ENCODE measurements around the gene HPN.

Gene HPN

GRCh38 chr19:35112995-35113688 is 71.6 kb downstream of the HPN start:
- Histone ChIP-seq H3K27ac (ENCODE audit: low read depth, low read length) (no peak overlapping the region), H3K27me3 (ENCODE audit: control insufficient read depth, low read length) (no peaks in the 10 kb centered on the region; the same call in 1 of the 2 replicates), H3K4me1 (ENCODE audit: control insufficient read depth, low read length) (peaks cover 5% of the 10 kb centered on the region), H3K9me2 (replicated peaks; ENCODE audit: control insufficient read depth, low read length) (no peaks in the 10 kb centered on the region), H3K4me2 (ENCODE audit: low read length) (no peak overlapping the region), H3K9me3 (ENCODE audit: control insufficient read depth, insufficient read depth, low read length) (no peaks in the 10 kb centered on the region), H3K36me3 (ENCODE audit: control insufficient read depth, low read length) (no peaks in the 10 kb centered on the region), H4K20me1 (ENCODE audit: control insufficient read depth, insufficient read depth, low read depth, low read length) (no peaks in the 10 kb centered on the region), H3F3A (ENCODE audit: control insufficient read depth, insufficient read depth) (no peaks in the 10 kb centered on the region), H3K4me3 (ENCODE audit: low read length) (no peak overlapping the region), H3K79me2 (ENCODE audit: control insufficient read depth, low read length) (no peaks in the 10 kb centered on the region)
- no peak for TF ChIP-seq CTCF (IDR thresholded peaks at IDR 0.05; ENCODE audit: low read depth, low read length, poor library complexity, severe bottlenecking)
- no peak for TF ChIP-seq EZH2phosphoT487 (IDR thresholded peaks at IDR 0.05; ENCODE audit: borderline replicate concordance, low read length)

GRCh38 chr19:35114353-35115176 is 73.0 kb downstream of the HPN start:
- Histone ChIP-seq H3F3A (ENCODE audit: control insufficient read depth, insufficient read depth) (no peaks in the 10 kb centered on the region), H3K36me3 (ENCODE audit: control insufficient read depth, low read length) (no peaks in the 10 kb centered on the region), H3K4me3 (ENCODE audit: low read length) (peak overlapping the region; percentile 32; the same call in 1 of the 2 replicates), H3K4me1 (ENCODE audit: control insufficient read depth, low read length) (peaks cover 5% of the 10 kb centered on the region), H3K9me3 (ENCODE audit: control insufficient read depth, insufficient read depth, low read length) (no peaks in the 10 kb centered on the region), H3K27ac (ENCODE audit: low read depth, low read length) (no peak overlapping the region), H3K79me2 (ENCODE audit: control insufficient read depth, low read length) (no peaks in the 10 kb centered on the region), H3K27me3 (ENCODE audit: control insufficient read depth, low read length) (no peaks in the 10 kb centered on the region; the same call in 1 of the 2 replicates), H3K9me2 (replicated peaks; ENCODE audit: control insufficient read depth, low read length) (no peaks in the 10 kb centered on the region), H3K4me2 (ENCODE audit: low read length) (peak overlapping the region; percentile 56), H4K20me1 (ENCODE audit: control insufficient read depth, insufficient read depth, low read depth, low read length) (no peaks in the 10 kb centered on the region)
- peak; percentile 98 for TF ChIP-seq CTCF (IDR thresholded peaks at IDR 0.05; ENCODE audit: low read depth, low read length, poor library complexity, severe bottlenecking)
- no peak for TF ChIP-seq EZH2phosphoT487 (IDR thresholded peaks at IDR 0.05; ENCODE audit: borderline replicate concordance, low read length)

GRCh38 chr19:35115177-35115951 is 73.8 kb downstream of the HPN start, which contains the start of gene FXYD3:
Gene FXYD3, plus strand, starts transcription at chr19:35115823. Its CDS starts 3,554 bp downstream, at chr19:35119377.
- Histone ChIP-seq H3K4me3 (ENCODE audit: low read length) (peak within 1 kb of the TSS; percentile 32; the same call in 1 of the 2 replicates), H3K9me3 (ENCODE audit: control insufficient read depth, insufficient read depth, low read length) (no peaks in the 10 kb centered on the region), H3F3A (ENCODE audit: control insufficient read depth, insufficient read depth) (no peaks in the 10 kb centered on the region), H3K27me3 (ENCODE audit: control insufficient read depth, low read length) (no peaks in the 10 kb centered on the region; the same call in 1 of the 2 replicates), H3K4me2 (ENCODE audit: low read length) (peak within 1 kb of the TSS; percentile 56), H3K36me3 (ENCODE audit: control insufficient read depth, low read length) (no peaks in the 10 kb centered on the region), H3K79me2 (ENCODE audit: control insufficient read depth, low read length) (no peaks in the 10 kb centered on the region), H4K20me1 (ENCODE audit: control insufficient read depth, insufficient read depth, low read depth, low read length) (no peaks in the 10 kb centered on the region), H3K27ac (ENCODE audit: low read depth, low read length) (no peak within 1 kb of the TSS), H3K4me1 (ENCODE audit: control insufficient read depth, low read length) (peaks cover 5% of the 10 kb centered on the region), H3K9me2 (replicated peaks; ENCODE audit: control insufficient read depth, low read length) (no peaks in the 10 kb centered on the region)
- no peak for TF ChIP-seq CTCF (IDR thresholded peaks at IDR 0.05; ENCODE audit: low read depth, low read length, poor library complexity, severe bottlenecking)
- no peak for TF ChIP-seq EZH2phosphoT487 (IDR thresholded peaks at IDR 0.05; ENCODE audit: borderline replicate concordance, low read length)

Data from DOHH2 (cell line).